DMS 273 (cell line): ENCODE data around the gene ABHD17C.
"Not testable (repeated sequence)": the region's sequence is repeated elsewhere in the genome, so short reads cannot be mapped to it uniquely, and the experiment has no call there.

Experiments used
- DNase-seq: peaks from one replicate; lab custom pipeline; 2025; ENCODE audit not compliant: unreplicated experiment; lab: John Stamatoyannopoulos, UW

Gene ABHD17C

GRCh38 chr15:80760960-80761359, 65.8 kb downstream of the ABHD17C start:
- peak; percentile 9 for DNase-seq

GRCh38 chr15:80761754-80762153, 66.6 kb downstream of the ABHD17C start:
- no peak for DNase-seq

DNA sequence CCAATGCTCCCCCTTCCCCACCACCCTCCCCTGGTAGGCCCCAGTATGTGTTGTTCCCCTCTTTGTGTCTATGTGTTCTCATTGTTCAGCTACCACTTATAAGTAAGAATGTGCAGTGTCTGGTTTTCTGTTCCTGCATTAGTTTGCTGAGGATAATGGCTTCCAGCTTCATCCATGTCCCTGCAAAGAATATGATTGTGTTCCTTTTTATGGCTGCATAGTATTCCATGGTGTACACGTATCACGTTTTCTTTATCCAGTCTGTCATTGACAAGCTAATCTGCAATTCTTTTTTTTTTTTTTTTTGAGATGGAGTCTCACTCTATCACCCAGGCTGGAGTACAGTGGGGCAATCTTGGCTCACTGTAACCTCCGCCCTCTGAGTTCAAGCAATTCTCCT, 68.1 kb downstream of the ABHD17C start:
- DNase-seq, result not testable (repeated sequence)

- no peak for DNase-seq
Observed at GRCh38 chr15:80764535-80764934, 69.4 kb downstream of the ABHD17C start.

DNA sequence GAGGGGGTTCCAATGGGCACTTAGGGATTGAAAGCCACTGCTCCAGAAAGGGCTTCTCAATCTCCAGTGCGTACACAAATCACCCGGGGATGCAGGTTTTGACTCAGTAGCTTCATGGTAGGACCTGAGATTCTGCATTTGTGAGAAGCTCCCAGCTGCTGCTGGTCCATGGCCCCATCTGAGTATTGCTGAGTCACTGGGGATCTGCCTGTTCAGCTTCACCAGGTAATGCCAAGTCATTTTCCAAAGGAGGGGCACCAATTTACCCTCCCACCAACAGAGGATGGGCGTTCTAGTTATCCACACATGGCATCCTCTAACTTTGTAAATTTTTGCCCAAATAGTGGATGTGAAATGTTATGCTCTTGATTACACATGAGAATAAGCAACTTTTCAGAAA, 71.2 kb downstream of the ABHD17C start:
- DNase-seq, result no peak

- DNase-seq, result no peak
Observed at GRCh38 chr15:80768158-80768557, 73.0 kb downstream of the ABHD17C start.

DNA sequence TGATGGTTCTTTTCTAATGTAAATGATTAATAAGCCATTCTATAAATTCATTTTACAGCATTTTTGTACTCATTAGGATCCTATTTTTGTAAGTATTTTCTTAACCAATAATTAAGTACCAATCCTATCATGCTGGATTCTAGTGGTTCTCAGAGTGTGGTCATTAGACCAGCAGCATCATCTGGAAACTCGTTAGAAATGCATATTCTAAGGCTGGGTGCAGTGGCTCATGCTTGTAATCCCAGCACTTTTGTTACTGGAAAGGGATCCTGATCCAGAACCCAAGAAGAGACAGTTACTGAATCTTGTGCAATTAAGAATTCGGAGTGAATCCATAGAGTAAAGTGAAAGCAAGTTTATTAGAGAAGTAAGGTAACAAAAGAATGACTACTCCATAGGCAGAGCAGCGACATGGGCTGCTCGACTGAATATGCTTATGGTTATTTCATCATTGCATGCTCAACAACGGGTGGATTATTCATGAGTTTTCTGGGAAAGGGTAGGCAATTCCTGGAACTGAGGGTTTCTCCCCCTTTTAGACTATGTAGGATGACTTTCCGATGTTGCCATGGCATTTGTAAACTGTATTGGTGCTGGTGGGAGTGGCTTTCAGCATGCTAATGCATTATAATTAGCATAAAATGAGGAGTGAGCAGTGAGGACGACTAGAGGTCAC, 74.2 kb downstream of the ABHD17C start:
- no peak for DNase-seq

DNA sequence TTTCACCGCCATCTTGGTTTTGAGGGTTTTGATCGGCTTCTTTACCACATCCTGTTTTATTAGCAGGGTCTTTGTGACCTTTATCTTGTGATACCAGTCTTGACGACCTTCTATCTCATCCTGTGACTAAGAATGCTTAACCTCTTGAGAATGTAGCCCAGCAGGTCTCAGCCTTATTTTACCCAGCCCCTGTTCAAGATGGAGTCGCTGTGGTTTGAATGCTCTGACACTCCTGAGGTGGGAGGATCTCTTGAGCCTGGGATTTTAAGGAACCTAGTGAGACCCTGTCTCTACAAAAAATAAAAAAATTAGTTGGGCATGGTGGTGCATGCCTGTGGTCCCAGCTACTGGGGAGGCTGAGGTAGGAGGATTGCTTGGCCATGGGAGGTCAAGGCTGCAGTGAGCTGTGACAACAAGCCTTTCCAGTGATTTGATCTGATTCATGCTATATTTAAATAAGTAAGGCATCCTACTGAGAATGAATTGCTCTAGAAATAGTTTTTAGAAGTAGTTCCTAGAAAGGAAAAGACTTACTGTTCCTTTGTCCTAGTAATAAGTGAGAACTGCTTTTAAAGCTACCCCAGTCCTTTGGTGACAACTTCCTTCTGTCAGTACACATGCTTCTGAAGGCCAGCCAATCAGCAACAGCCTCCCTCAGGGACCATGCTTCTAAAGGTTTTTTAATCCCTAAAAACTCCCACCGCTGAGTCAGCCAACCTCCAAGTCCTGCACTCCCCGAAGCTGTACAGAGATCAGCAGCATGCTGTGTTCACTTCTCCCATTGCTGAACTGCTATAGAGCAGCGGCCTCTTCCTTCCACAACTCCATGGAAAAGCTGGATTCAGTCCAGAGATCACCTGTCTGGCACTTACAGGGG, 75.0 kb downstream of the ABHD17C start:
- no peak for DNase-seq

DNA sequence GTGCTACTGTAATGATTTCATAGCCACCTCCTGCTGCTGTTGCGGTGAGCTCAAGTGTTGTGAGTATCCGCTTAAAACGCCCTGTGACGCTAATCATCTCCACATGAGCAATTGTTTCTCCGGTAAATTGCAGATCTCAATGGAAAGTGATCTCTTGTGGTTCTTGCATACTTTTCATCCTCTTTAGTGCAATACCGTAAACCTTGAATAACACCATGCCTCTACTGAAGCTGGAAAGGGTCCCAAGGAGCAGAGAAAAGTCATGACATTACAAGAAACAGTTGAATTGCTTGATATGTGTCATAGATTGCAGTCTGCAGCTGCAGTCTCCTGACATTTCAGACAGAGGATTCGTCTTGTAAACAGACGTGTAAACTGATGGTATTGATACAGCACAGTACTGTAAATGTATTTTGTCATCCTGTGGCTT, 78.0 kb downstream of the ABHD17C start:
- DNase-seq, result no peak

DNA sequence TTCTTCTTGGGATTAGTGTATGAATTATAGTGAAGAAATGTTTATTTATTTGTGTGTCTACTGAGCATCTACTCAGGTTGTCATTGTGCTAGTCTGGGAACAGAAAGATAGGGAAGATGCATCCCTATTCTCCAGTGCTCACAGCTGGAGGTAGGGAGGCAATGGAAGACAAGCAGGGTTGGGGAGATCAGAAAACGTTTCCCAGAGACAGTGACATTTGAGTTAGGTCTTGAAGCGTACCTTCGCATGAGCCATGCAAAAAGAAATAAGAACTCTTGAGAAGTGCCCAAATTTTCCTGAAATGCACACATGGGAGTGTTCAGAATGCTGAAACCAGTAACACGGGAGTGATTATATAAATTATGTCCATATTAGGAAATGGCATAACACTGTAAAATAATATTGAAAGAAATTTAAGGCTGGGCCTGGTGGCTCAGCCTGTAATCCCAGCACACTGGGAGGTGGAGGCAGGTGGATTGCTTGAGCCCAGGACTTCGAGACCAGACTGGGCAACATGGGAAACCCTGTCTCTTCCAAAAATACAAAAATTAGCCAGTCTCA, 78.8 kb downstream of the ABHD17C start:
- DNase-seq, result no peak

DNA sequence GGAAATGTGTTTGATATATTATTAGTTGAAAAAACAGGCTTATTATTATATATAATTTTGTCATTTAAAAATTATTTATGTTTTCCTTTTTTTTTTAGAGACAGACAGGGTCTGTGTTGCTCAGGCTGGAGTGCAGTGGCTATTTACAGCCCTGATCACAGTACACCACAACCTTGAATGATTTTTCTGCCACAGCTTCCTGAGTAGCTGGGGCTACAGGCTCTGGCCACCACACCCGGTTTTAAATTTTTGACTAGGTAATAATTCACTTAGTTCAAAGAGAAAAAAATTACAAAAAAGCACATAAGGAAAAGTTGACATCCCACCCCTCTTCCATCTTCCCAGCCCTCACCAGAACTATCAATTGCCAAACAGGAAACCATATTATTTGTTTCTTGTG, 79.4 kb downstream of the ABHD17C start:
- no peak for DNase-seq

DNA sequence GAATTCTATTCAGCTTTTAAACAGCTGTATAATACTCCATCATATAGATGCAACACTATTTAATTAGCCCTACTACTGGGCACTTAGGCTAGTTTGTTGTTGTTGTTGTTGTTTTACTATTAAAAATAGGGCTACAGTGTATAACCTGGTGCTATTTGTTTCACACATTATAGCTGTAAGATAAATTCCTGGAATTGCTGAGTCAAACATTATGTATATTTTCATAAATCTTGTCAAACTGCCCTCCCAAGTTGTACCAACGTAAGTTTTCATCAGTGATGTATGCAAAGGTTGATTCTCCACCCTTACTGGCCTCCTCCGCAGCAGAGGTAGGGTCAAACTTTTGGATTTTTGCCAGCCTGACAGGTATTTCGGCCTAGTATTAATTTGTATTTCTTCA, 80.2 kb downstream of the ABHD17C start:
- no peak for DNase-seq

GRCh38 chr15:80776420-80777045, 81.4 kb downstream of the ABHD17C start:
- DNase-seq, result peak; percentile 81

DNA sequence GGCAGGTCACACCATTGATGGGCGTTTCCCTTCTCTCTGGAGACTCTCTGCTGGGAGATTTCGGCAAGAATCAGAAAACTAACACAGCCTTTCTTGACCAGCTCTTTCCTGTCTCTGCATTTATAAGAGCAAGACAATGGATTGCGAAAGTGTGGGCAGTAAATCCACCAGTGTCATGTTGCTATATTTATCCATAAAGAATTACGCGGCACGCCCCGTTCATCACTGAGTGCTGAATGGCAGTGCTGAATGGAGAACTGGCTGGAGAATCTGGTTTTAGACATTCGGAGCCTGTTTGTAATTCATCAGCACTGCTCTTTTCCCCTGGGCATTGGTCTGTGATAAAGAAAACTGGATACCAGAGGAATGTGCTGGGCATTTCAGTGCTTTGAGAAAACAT, 82.0 kb downstream of the ABHD17C start:
- no peak for DNase-seq

DNA sequence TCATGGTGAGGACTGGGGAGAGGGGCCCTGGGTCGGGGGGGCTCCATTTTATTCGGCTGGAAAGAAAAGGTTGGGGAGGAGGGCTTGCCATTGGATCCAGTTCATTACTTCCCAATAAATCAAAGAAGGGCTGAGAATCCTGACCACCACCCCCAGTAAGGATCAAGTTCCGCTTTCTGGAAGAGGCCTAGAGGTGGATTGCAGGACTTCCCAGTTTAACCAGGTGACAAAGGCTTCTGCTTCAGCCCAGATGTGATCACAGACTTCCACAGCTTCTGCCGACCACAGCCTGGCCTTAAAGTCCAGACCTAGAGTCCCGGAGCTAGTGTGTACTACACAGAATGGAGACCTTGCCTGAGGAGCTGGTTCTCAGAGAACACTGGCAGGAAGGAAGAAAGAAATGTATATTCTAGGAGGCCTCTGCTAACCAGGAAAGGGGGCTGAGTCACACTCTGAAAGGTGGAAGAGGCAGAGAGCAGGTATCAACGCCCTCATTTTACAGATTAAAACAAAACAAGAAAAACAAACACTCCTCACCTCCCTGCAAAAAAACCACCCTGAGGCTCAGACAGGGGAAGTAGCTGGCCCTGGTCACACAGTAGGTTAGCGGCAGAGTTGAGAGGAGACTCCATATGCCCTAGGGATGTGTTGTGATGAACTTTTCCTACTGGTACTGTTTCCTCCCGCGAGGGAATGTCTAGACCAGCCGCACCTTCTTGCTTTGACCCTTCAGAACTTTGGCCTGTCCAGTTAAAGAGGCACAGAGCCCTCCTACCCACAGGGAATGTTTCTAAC, 82.9 kb downstream of the ABHD17C start:
- no peak for DNase-seq

DNA sequence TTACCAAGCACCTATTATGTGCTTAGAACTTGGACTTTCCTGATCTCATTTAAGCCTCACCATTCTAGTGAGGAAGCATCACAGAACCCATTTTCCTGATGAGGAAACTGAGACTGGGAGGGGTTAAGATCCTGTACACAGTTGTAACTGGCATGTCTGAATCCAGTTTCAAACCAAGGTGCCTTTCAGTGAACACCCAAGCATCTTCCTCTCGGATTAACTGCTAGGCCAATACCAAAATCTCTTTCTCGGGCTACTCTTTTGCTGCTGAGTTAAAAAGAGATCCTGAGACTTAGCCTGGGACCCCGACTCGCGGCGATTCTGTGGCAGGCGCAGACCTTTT, 83.5 kb downstream of the ABHD17C start:
- no peak for DNase-seq

GRCh38 chr15:80778964-80779657, 84.0 kb downstream of the ABHD17C start, which contains the start of gene CEMIP:
Gene CEMIP (plus strand): TSS chr15:80779370. CDS start chr15:80873880, 94,510 bp downstream.
- DNase-seq, result peak; percentile 89

DNA sequence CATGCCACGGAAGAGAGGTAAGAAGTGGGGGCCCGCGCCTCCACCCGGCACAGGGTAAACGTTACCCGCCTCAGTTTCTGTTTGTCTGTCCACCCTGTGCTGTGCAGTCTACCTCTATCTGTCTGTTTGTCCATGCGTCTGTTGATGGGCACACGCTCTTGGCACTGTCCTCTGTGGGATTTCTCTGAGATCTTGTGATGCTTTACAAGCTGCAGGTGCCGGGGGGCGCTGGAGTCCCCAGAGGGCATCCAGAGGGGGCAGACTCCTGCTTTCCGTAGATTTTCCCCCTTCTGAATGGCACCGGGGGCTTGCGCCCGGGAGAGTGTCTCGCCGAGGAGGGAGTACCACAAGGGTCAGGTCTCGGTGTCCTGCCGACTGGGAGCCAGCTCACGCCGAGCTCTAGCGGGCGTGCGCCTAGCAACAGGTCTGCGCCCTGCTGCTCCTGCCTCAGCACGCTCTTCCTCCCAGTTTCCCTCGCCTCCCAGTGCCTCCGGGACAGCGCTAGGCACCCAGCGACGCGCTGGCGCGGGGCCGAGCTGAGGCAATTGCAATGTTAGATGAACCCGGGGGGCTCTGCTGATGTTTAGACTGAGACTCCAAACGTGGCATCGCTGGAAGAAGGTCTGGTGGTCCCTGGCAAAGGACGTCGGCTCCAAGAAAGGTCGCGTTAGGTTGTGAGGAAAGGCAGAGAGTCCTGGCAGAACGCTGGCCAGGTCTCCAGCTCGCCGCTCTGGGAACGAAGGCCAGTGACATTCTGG, 84.7 kb downstream of the ABHD17C start:
- peak; percentile 72 for DNase-seq

DNA sequence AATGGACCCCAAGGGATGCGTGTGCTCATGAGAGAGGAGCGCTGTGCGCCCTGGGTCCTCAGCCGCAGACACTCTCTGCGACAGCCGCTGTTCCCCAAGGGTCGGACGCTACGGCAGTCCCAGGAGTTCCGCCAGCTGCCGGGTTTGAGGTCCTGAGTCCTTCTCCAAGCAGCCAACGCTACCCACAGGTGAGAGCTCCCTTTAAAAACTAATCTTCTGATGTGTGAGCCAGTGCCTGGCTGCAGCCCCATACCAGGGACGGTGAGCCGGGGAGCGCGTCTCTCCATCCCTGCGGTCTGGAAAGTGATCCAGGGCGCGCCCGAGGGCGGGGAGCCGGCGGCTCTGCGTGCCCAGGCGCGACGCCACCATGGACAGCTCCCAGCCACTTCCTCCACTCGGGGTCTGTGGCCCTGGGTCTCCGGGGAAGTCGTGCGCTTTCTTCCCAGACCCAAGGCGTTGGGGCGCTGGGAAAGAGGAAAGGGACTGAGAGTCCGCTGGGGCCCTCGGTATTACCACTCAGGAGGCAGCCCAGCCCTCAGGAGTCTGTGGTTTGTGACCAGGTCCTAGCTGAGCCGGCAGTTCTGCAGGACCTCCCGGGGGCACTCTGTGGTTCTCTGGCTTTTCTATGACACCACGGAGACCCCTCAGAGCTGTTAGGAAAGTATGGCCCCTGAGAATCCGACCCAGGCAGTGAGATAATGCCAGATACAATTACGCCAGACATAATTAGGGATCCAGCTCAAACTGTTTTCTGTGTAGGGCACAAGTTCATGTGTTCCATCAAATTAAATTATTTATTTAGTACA, 85.5 kb downstream of the ABHD17C start:
- DNase-seq, result peak; percentile 67
